NB4 (cell line): ENCODE data around the gene MAML2.

Source experiments
- CTCF ChIP-seq: IDR thresholded peaks from one replicate; pipeline ENCODE4 v1.5.1; 2012; ENCODE audit warnings: low read depth, low read length
- POLR2A ChIP-seq: IDR thresholded peaks from 2 replicates; pipeline ENCODE4 v1.6.1; 2011; ENCODE audit warnings: mild to moderate bottlenecking; ENCODE audit not compliant: insufficient read length; ENCODE audit errors: extremely low read depth

DNA sequence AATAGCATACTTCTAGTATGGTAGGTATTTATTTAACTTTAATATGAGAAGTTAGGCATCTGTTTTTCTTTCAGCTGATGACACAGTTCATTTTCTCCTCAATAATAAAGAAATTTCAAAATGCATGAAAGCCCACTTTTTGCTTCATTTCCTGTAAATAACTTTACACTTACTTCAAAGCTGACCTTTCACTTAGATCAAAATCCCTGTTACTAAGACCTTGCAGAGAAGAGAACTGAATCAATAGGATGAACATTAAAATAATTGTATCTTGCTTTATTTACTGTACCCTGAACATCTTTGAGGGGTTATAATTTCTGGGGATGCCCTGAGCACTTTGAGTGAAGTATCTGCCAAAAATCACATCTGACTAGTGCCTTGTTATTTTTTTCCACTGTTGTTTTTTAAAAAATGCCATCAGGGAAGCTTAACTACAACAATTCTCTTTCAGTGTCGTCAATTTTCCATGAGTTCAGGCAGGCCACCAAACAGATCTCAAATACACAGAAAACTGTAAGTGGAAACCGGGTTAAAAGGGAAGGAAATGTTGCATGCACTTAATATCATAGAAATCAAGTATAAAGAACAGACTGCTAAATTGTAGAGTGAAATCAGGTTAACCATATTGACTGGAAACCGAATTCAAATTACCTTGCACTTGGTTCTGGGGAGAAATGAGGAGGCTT is 206.2 kb downstream of the MAML2 start:
- no peak for TF ChIP-seq POLR2A
- no peak for TF ChIP-seq CTCF
